K562 (cell line): Measurements from ENCODE around the gene NR1H3.

Experiments used
- KDM1A ChIP-seq, 2 experiments: fragments of 450-650 bp; IDR thresholded peaks; 2 replicates each; pipeline ENCODE4 v1.6.1; 2016; ENCODE audit warnings: mild to moderate bottlenecking in 2 of 2
- L3MBTL2 ChIP-seq: fragments of 450-650 bp; IDR thresholded peaks from 2 replicates; pipeline ENCODE4 v1.6.1; 2016; ENCODE audit warnings: mild to moderate bottlenecking, moderate library complexity
- MTA1 ChIP-seq: fragments of 450-650 bp; IDR thresholded peaks from 2 replicates; pipeline ENCODE4 v1.6.1; 2017; ENCODE audit warnings: borderline replicate concordance
- POLR2A ChIP-seq: fragments of 450-650 bp; conservative IDR thresholded peaks from 2 replicates; pipeline ENCODE4 v1.6.1; 2016
- SETDB1 ChIP-seq: IDR thresholded peaks from one replicate; pipeline ENCODE4 v1.6.1; 2012; ENCODE audit warnings: low read length, control low read depth, inconsistent platforms
- TARDBP ChIP-seq: fragments of 450-650 bp; IDR thresholded peaks from 2 replicates; pipeline ENCODE4 v1.6.1; 2016
- TCF7 ChIP-seq: sonication (generic); IDR thresholded peaks from 2 replicates; pipeline ENCODE4 v1.6.1; 2016; ENCODE audit warnings: antibody characterized with exemption, borderline replicate concordance
- ZNF764 ChIP-seq: fragments of 250-450 bp; sonication (Bioruptor Pico); IDR thresholded peaks from 2 replicates; pipeline ENCODE4 v1.4.0; 2020; ENCODE audit warnings: low read depth, mild to moderate bottlenecking, moderate library complexity
- ZZZ3 ChIP-seq: fragments of 450-650 bp; IDR thresholded peaks from 2 replicates; pipeline ENCODE4 v1.6.1; 2016; ENCODE audit warnings: antibody characterized with exemption, mild to moderate bottlenecking, moderate library complexity
- TF ChIP-seq, protein P1 (sequence below): fragments of 450-650 bp; formaldehyde crosslinking; IDR thresholded peaks from 2 replicates; pipeline ENCODE4 v1.4.0; 2020; ENCODE audit warnings: mild to moderate bottlenecking, moderate library complexity
- TF ChIP-seq, protein P2 (sequence below), 2 experiments: fragments of 450-650 bp in 1 of 2; IDR thresholded peaks; 2 replicates each; pipeline ENCODE4 v1.6.1; 2011 to 2017; ENCODE audit warnings: low read depth in 2 of 2, antibody characterized with exemption in 1 of 2, borderline replicate concordance in 1 of 2, low read length in 1 of 2, mild to moderate bottlenecking in 1 of 2, mixed read lengths in 1 of 2; ENCODE audit not compliant: control insufficient read depth in 1 of 2
- TF ChIP-seq, protein P3 (sequence below), 2 experiments: fragments of 450-650 bp; formaldehyde crosslinking in 1 of 2; IDR thresholded peaks; 2 replicates each; pipeline versions ENCODE4 v1.4.0 to v1.6.1; 2014 to 2020; ENCODE audit warnings: mild to moderate bottlenecking in 2 of 2, borderline replicate concordance in 1 of 2, low read depth in 1 of 2

DNA sequence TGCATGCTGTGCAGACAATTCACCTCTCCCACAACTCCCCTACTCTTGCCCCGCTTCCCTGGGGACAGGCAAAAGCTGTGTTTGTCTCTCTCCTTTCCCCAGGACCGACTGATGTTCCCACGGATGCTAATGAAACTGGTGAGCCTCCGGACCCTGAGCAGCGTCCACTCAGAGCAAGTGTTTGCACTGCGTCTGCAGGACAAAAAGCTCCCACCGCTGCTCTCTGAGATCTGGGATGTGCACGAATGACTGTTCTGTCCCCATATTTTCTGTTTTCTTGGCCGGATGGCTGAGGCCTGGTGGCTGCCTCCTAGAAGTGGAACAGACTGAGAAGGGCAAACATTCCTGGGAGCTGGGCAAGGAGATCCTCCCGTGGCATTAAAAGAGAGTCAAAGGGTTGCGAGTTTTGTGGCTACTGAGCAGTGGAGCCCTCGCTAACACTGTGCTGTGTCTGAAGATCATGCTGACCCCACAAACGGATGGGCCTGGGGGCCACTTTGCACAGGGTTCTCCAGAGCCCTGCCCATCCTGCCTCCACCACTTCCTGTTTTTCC lies 10.7 kb downstream of the NR1H3 start:
- TF ChIP-seq TARDBP = no peak
- no peak for TF ChIP-seq L3MBTL2
- TF ChIP-seq SETDB1 = no peak
- no peak for TF ChIP-seq POLR2A
- TF ChIP-seq, protein P1, sequence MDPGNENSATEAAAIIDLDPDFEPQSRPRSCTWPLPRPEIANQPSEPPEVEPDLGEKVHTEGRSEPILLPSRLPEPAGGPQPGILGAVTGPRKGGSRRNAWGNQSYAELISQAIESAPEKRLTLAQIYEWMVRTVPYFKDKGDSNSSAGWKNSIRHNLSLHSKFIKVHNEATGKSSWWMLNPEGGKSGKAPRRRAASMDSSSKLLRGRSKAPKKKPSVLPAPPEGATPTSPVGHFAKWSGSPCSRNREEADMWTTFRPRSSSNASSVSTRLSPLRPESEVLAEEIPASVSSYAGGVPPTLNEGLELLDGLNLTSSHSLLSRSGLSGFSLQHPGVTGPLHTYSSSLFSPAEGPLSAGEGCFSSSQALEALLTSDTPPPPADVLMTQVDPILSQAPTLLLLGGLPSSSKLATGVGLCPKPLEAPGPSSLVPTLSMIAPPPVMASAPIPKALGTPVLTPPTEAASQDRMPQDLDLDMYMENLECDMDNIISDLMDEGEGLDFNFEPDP (CRISPR knock-in tag) = no peak
- no peak for TF ChIP-seq MTA1
- no peak for TF ChIP-seq ZNF764
- TF ChIP-seq, protein P2, sequence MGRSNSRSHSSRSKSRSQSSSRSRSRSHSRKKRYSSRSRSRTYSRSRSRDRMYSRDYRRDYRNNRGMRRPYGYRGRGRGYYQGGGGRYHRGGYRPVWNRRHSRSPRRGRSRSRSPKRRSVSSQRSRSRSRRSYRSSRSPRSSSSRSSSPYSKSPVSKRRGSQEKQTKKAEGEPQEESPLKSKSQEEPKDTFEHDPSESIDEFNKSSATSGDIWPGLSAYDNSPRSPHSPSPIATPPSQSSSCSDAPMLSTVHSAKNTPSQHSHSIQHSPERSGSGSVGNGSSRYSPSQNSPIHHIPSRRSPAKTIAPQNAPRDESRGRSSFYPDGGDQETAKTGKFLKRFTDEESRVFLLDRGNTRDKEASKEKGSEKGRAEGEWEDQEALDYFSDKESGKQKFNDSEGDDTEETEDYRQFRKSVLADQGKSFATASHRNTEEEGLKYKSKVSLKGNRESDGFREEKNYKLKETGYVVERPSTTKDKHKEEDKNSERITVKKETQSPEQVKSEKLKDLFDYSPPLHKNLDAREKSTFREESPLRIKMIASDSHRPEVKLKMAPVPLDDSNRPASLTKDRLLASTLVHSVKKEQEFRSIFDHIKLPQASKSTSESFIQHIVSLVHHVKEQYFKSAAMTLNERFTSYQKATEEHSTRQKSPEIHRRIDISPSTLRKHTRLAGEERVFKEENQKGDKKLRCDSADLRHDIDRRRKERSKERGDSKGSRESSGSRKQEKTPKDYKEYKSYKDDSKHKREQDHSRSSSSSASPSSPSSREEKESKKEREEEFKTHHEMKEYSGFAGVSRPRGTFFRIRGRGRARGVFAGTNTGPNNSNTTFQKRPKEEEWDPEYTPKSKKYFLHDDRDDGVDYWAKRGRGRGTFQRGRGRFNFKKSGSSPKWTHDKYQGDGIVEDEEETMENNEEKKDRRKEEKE (IDR thresholded peaks at IDR 0.05; ENCODE audit: borderline replicate concordance in 1 of 2, control insufficient read depth in 1 of 2, low read depth in 2 of 2, low read length in 1 of 2) = no peak
- TF ChIP-seq, protein P3, sequence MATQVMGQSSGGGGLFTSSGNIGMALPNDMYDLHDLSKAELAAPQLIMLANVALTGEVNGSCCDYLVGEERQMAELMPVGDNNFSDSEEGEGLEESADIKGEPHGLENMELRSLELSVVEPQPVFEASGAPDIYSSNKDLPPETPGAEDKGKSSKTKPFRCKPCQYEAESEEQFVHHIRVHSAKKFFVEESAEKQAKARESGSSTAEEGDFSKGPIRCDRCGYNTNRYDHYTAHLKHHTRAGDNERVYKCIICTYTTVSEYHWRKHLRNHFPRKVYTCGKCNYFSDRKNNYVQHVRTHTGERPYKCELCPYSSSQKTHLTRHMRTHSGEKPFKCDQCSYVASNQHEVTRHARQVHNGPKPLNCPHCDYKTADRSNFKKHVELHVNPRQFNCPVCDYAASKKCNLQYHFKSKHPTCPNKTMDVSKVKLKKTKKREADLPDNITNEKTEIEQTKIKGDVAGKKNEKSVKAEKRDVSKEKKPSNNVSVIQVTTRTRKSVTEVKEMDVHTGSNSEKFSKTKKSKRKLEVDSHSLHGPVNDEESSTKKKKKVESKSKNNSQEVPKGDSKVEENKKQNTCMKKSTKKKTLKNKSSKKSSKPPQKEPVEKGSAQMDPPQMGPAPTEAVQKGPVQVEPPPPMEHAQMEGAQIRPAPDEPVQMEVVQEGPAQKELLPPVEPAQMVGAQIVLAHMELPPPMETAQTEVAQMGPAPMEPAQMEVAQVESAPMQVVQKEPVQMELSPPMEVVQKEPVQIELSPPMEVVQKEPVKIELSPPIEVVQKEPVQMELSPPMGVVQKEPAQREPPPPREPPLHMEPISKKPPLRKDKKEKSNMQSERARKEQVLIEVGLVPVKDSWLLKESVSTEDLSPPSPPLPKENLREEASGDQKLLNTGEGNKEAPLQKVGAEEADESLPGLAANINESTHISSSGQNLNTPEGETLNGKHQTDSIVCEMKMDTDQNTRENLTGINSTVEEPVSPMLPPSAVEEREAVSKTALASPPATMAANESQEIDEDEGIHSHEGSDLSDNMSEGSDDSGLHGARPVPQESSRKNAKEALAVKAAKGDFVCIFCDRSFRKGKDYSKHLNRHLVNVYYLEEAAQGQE (IDR thresholded peaks at IDR 0.05; ENCODE audit: borderline replicate concordance) = no peak
- TF ChIP-seq, protein P3 (CRISPR knock-in tag; IDR thresholded peaks at IDR 0.05; ENCODE audit: low read depth) = no peak; the same call in 1 of the 2 replicates
- TF ChIP-seq KDM1A (IDR thresholded peaks at IDR 0.05) = no peak
- TF ChIP-seq TCF7 = no peak
- TF ChIP-seq ZZZ3 = no peak
